Measurements from ENCODE around the gene B4GALT1.
A peak's percentile ranks its signal among the peaks of the same experiment; 100 is the strongest.

Gene B4GALT1

DNA sequence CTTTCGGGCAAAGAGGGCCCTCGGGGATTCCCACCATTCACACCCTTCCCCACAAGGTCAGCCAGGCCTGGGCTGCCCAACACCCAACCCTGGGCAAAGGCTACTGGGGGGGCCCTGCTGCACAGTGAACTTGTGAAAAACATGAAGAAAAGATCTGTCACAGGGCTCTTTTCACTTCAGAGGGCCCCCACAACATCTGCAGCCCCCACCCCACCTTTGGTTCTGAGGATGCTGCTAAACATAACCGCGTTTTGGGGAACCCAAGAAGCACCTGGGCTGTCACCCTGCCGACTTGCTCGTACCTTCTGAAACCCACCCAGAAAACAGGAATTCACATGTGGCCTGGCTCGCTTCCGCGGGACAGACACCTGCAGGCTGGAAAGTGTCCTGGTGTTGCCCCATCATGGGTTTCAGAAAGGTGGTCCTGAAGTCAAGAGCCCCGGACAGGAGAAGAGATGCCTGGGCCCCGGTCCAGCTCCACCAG is 29.3 kb downstream of the B4GALT1 start:
- DNase-seq: no peak

- no peak for DNase-seq
These were observed 30.1 kb downstream of the B4GALT1 start for GRCh38 chr9:33136721-33137670.

DNA sequence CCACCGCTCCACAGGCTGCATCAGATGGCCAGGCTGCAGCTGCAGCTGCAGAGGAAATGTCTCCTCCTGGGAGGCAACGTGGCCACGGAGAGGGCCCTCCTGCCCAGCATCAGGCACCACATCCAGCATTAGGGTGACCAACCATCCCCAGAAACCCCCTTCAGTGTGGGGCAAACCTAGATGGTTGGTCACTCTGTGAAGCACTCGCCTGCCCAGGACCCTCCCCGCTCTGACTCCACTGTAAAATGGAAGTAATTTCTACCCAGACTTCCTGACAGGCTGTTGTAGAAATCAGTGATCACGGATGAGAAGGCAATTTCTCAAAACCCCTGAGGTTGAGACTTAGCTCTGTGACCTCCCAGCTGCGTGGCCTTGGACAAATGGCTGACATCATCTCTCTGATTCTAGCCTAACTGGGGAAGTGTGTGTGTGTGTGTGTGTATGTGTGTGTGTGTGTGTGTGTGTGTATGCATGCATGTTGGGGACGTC is 31.6 kb downstream of the B4GALT1 start:
- DNase-seq: no peak

- DNase-seq: no peak
These were observed 32.1 kb downstream of the B4GALT1 start for GRCh38 chr9:33135031-33135461.

- DNase-seq: peak; percentile 32
These were observed 34.0 kb downstream of the B4GALT1 start for GRCh38 chr9:33133186-33133585.

GRCh38 chr9:33131790-33132772 is 35.1 kb downstream of the B4GALT1 start:
- DNase-seq: no peak

DNA sequence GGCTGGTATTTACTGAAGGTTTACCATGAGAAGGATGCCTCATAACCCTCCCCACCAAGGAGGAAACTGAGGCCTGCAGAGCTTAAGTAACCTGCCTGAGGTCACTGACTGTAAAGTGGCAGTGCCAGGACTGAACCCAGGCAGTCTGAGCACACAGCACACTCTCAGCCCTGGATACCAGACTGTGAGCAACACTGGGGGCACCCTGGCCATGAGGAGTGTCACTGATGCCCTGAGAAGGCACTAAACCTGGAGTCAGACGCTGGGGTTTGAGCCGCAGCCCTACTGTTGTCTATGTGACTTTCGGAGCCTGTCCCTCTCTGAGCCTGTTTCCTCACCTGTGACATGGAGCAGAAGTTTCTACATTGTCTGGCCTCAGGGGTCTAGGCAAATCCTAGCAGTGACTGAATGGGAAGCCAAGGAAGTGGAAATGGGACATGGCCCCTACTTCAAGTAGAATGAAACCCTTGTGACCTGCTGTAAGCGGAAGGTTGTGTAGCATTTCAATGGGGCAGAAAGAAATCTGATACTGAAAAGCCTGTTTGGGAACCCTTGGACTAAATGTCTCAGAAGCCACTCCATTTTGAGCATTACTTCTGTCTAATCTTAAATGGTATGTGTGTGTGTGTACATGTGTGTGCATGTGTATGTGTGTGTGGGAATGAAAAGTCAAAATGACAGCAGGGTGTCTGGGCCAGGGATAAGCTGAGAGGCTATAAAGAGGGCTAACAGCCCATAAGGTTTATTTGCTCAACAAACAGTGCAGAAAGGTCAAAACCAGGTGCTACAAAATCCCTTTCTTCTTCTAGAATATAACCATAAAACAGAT is 36.0 kb downstream of the B4GALT1 start:
- DNase-seq: no peak

GRCh38 chr9:33129886-33130881 is 37.0 kb downstream of the B4GALT1 start:
- DNase-seq: no peak

GRCh38 chr9:33129251-33129885 is 37.8 kb downstream of the B4GALT1 start:
- DNase-seq: no peak

DNA sequence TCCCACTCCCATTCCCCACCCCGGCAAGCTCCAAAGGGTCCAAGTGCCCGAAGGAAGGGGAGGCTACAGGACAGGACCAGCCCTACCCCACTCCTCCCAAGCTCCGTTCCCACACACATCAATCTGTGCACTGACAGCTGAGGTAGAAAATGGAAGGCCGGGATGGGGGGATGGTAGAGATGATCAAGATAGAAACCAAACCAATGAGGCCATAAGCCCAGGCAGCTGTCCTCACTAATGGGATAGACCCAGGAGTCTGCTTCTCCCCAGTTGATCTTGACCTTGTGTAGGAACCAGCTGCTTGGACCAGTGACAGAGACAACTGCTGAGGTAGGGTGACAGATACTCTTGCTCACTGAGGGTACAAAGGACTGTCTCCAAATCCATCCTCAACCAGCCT is 38.6 kb downstream of the B4GALT1 start:
- DNase-seq: no peak

- DNase-seq: no peak
These were observed 39.3 kb downstream of the B4GALT1 start for GRCh38 chr9:33127881-33128280.

DNA sequence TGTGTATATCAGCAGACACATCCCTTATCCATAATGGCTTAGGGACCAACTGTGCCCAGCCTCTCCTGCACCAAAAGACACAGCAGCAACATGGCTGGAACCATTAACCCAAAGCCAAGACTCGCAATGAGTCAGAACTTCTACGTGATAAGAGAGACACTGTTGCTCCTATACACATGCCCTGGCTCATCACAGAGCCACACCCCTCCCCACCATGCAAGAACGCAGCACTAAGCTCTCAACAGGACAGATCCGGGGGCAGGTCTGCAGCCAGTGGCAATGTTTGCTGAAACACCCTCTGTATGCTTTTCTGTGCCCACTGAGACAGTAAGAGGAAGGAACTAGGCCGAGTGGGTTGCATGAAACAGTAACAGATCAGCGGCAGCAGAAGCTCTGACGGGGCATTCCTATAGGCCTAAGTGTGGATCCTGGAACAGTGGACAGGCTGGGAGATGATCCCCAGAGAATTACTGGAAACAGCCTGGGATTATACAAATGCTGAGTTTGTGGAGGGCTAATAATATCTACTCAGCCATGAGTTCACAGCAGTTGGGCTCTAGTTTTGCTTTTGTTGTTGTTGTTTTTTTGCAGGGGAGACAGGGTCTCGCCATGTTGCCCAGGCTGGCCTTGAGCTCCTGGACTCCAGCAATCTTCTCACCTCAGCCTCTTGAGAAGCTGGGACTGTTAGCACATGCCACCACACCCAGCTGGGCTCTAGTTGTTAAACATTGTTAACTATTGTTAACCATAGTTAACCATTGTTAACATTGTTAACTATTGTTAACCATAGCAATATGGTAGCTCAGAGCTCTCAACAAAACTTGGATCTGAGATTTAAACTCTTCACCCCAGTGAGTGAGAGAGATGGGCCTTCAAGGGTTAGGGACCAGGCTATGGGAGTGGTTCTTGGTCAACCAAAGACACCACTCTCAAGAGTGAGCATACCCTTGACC is 41.0 kb downstream of the B4GALT1 start:
- DNase-seq: no peak

- DNase-seq: no peak
These were observed 41.7 kb downstream of the B4GALT1 start for GRCh38 chr9:33125461-33125860.

GRCh38 chr9:33124751-33125381 is 42.3 kb downstream of the B4GALT1 start:
- no peak for DNase-seq

DNA sequence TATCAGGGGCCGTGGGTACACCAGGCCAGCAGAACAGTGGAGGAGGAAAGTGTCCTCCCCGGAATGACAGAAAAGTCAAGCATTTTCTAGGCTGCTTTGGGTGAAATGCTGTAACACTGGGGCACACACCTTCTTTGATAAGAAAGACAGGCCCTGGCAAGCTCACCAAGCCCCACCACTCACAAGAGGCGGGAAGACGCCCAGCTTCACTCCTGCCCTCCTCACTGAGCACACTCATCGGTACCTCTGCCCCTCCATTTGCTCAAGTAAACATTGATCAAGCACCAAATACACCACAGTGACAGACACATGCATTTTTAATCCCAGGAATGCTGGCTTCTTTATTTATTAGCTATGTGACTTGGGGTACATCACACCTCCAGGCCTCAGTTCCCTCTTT is 43.1 kb downstream of the B4GALT1 start:
- no peak for DNase-seq

DNA sequence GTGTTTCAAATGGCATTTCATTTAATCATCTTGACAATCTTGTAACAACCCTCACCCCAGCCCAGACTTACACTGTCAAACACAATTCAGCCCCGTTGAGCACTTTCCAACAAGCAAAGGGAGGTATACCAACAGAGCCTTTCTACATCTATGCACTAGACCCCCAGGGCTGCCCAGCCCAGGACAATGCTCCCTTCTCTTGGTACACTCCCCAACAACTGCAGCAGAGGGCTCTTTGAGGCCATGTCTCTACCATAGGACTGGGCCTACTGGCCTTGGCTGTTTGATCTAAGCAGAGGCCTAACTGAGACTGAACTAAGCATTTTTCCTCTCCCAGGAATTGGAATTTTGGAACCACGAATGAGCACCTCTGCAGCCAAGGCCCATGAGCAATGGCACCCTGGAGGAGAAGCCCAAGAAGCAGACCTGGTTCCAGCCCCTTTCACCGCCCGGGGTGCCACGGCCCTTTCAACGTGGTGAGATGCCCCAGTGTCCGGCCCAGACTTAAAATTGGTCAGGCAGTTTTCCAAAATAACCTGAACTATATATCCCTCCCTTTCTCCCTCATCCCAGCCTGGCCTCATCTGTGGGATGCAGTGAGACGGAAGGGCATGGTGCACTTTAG is 43.6 kb downstream of the B4GALT1 start:
- DNase-seq: no peak

GRCh38 chr9:33120620-33121019 is 46.5 kb downstream of the B4GALT1 start:
- no peak for DNase-seq

DNA sequence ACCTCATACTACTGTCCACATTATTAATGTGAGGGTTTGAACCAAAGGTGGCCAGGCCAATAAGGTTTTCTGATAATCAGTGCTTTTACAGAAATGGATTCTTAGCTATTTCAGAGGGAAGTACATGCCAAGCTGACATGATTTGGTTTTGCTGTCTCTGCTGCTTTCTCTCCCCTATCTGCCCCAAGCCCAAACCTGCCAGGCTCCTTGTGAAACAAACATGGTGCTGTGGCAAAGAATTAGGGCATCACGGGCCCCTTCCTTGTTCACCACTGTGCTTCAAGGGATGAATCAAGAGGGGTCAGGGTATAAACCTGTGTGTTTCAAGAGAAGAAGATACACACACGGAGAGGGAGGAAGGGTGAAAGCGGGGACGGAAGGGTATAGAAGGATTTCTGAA is 49.3 kb downstream of the B4GALT1 start:
- no peak for DNase-seq

All from SHP77 treated with DMSO at 0.1 percent for 48 hours (cell line).